K562 (cell line): ENCODE data around the gene SART3. TPM values are rescaled to one million over a fixed set of nuclear protein-coding genes. Genes with fewer than 3 reads are reported as not detected.

Experiments used
- ATAC-seq: fragments of 200-7000 bp; cut with Tn5 transposase; 3 replicates; pipeline ENCODE4 v1.9.1; 2020; ENCODE audit warnings: moderate library complexity
- BruUV-seq: library from RNA; stranded (reverse); fragments of 400-500 nt; replicated peaks from 2 replicates; lab custom pipeline; 2021; lab: Mats Ljungman, UMichigan
- CTCF ChIA-PET: fragments of 300-600 bp; formaldehyde crosslinking; extraction: SDS; loops from one replicate; lab custom pipeline; 2021; ENCODE audit warnings: low intra/inter-chr PET ratio; lab: Yijun Ruan, JAX
- POLR2A ChIA-PET: fragments of 300-600, 350-650 bp; sonication (Branson Sonifier 250); formaldehyde crosslinking; extraction: SDS; loops from one replicate; lab custom pipeline; 2021; ENCODE audit warnings: antibody characterized with exemption, inconsistent platforms; lab: Yijun Ruan, JAX
- DNase-seq, 4 experiments: peaks; one replicate each; pipeline versions ENCODE4 v3.0.0 to v3.0.0-alpha.2; 2011 to 2018; ENCODE audit warnings: low spot score in 3 of 4, mixed read lengths in 3 of 4; ENCODE audit errors: extremely low read depth in 1 of 4
- FAIRE-seq: peaks from 2 replicates; lab custom pipeline; 2011; peaks lifted over from hg19 to GRCh38; lab: Jason Lieb, UNC
- H2AFZ ChIP-seq: 2 replicates; pipeline ENCODE4 v1.6.0; 2011; ENCODE audit warnings: low read depth, low read length, control low read depth, inconsistent platforms
- H3K27ac ChIP-seq: fragments of 200-600 bp; 3 replicates; pipeline ENCODE4 v1.8.0; 2011; ENCODE audit warnings: low read depth, mild to moderate bottlenecking, control low read depth, inconsistent platforms, low read length, moderate library complexity, mixed read lengths; ENCODE audit errors: extremely low read depth
- H3K27me3 ChIP-seq, 2 experiments: fragments of 300-600 bp in 1 of 2; 2 replicates in 1 of 2; 3 replicates in 1 of 2; pipeline versions ENCODE4 v1.6.0 to v1.8.0; 2011; ENCODE audit warnings: inconsistent platforms in 2 of 2, low read length in 2 of 2, mild to moderate bottlenecking in 1 of 2, mixed read lengths in 1 of 2, moderate library complexity in 1 of 2; ENCODE audit not compliant: control insufficient read depth in 2 of 2, insufficient read depth in 2 of 2
- H3K36me3 ChIP-seq: fragments of 300-600 bp; 3 replicates; pipeline ENCODE4 v1.8.0; 2011; ENCODE audit warnings: mild to moderate bottlenecking, low read length, inconsistent platforms; ENCODE audit not compliant: control insufficient read depth, insufficient read depth
- H3K4me1 ChIP-seq, 2 experiments: fragments of 200-600 bp in 1 of 2; replicated peaks in 1 of 2; 2 replicates in 1 of 2; 3 replicates in 1 of 2; pipeline versions ENCODE4 v1.5.1 to v1.8.0; 2011; ENCODE audit warnings: inconsistent platforms in 2 of 2, low read length in 2 of 2, mild to moderate bottlenecking in 1 of 2, mixed read lengths in 1 of 2, moderate library complexity in 1 of 2; ENCODE audit not compliant: control insufficient read depth in 2 of 2, insufficient read depth in 2 of 2
- H3K4me2 ChIP-seq: 2 replicates; pipeline ENCODE4 v1.6.1; 2011; ENCODE audit warnings: low read length, control low read depth, inconsistent platforms, mixed read lengths; ENCODE audit not compliant: insufficient read depth
- H3K4me3 ChIP-seq: fragments of 200-600 bp; sonication (generic), shearing (Covaris generic); 2 replicates; pipeline ENCODE4 v1.5.1; 2016; ENCODE audit warnings: control low read depth, inconsistent platforms
- H3K79me2 ChIP-seq: fragments of 200-600 bp; 3 replicates; pipeline ENCODE4 v1.8.0; 2011; ENCODE audit warnings: low read length, inconsistent platforms; ENCODE audit not compliant: control insufficient read depth, insufficient read depth
- H3K9ac ChIP-seq, 2 experiments: 2 replicates each; pipeline versions ENCODE4 v1.6.0 to v1.6.1; 2011; ENCODE audit warnings: low read depth in 2 of 2, low read length in 2 of 2, control low read depth in 1 of 2, inconsistent platforms in 1 of 2, mild to moderate bottlenecking in 1 of 2, mixed read lengths in 1 of 2; ENCODE audit not compliant: insufficient read depth in 1 of 2
- H3K9me1 ChIP-seq: one replicate; pipeline ENCODE4 v1.6.0; 2011; ENCODE audit warnings: inconsistent platforms, mild to moderate bottlenecking, low read length, moderate library complexity; ENCODE audit not compliant: control insufficient read depth, insufficient read depth
- H3K9me3 ChIP-seq: replicated peaks from 2 replicates; pipeline ENCODE4 v1.5.1; 2011; ENCODE audit warnings: low read depth, low read length, inconsistent platforms; ENCODE audit not compliant: control insufficient read depth, insufficient read depth
- H4K20me1 ChIP-seq: replicated peaks from 2 replicates; pipeline ENCODE4 v1.6.1; 2011; ENCODE audit warnings: low read length, inconsistent platforms, mixed read lengths; ENCODE audit not compliant: control insufficient read depth, insufficient read depth
- ARID1B ChIP-seq: fragments of 450-650 bp; IDR thresholded peaks from 2 replicates; pipeline ENCODE4 v1.6.1; 2016; ENCODE audit warnings: antibody characterized with exemption, mild to moderate bottlenecking, inconsistent platforms
- CBFA2T3 ChIP-seq: fragments of 450-650 bp; IDR thresholded peaks from 2 replicates; pipeline ENCODE4 v1.6.1; 2017
- DPF2 ChIP-seq: fragments of 450-650 bp; IDR thresholded peaks from 2 replicates; pipeline ENCODE4 v1.6.1; 2016
- HDAC1 ChIP-seq, 2 experiments: fragments of 450-650 bp; IDR thresholded peaks; 2 replicates each; pipeline ENCODE4 v1.6.1; 2016 to 2017; ENCODE audit warnings: inconsistent platforms in 1 of 2, mild to moderate bottlenecking in 1 of 2, moderate library complexity in 1 of 2
- HDAC2 ChIP-seq: fragments of 450-650 bp; IDR thresholded peaks from 2 replicates; pipeline ENCODE4 v1.6.1; 2016; ENCODE audit warnings: mild to moderate bottlenecking
- KDM1A ChIP-seq, 2 experiments: fragments of 450-650 bp; IDR thresholded peaks; 2 replicates each; pipeline ENCODE4 v1.6.1; 2016; ENCODE audit warnings: mild to moderate bottlenecking in 2 of 2
- KLF16 ChIP-seq: IDR thresholded peaks from 2 replicates; pipeline ENCODE4 v1.6.1; 2016; ENCODE audit warnings: antibody characterized with exemption
- L3MBTL2 ChIP-seq: fragments of 450-650 bp; IDR thresholded peaks from 2 replicates; pipeline ENCODE4 v1.6.1; 2016; ENCODE audit warnings: mild to moderate bottlenecking, moderate library complexity
- MAFG ChIP-seq: fragments of 450-650 bp; conservative IDR thresholded peaks from 2 replicates; pipeline ENCODE4 v1.6.1; 2016; ENCODE audit warnings: missing genetic modification characterization, missing compliant biosample characterization
- MAFK ChIP-seq: IDR thresholded peaks from 2 replicates; pipeline ENCODE4 v1.6.1; 2011; ENCODE audit warnings: low read length, improper control_type of control experiment
- MEIS2 ChIP-seq: fragments of 450-650 bp; IDR thresholded peaks from 2 replicates; pipeline ENCODE4 v1.6.1; 2014; ENCODE audit warnings: mild to moderate bottlenecking; ENCODE audit not compliant: partially characterized antibody
- NCOR1 ChIP-seq: fragments of 450-650 bp; IDR thresholded peaks from 2 replicates; pipeline ENCODE4 v1.6.1; 2016; ENCODE audit warnings: mild to moderate bottlenecking, moderate library complexity
- NFE2 ChIP-seq: IDR thresholded peaks from 2 replicates; pipeline ENCODE4 v1.6.1; 2014; ENCODE audit warnings: antibody characterized with exemption, low read depth
- NFIC ChIP-seq: fragments of 450-650 bp; IDR thresholded peaks from 2 replicates; pipeline ENCODE4 v1.6.1; 2017; ENCODE audit warnings: mild to moderate bottlenecking, inconsistent platforms
- NR2C2 ChIP-seq, 2 experiments: fragments of 200-800 bp in 1 of 2; sonication (Bioruptor generic) in 1 of 2; sonication (generic) in 1 of 2; formaldehyde crosslinking in 1 of 2; IDR thresholded peaks; 2 replicates each; pipeline versions ENCODE4 v1.6.1 to v1.8.0; 2016 to 2022; ENCODE audit warnings: mild to moderate bottlenecking in 1 of 2, missing compliant biosample characterization in 1 of 2, missing genetic modification characterization in 1 of 2, missing genetic modification reagents in 1 of 2
- RAD21 ChIP-seq, 2 experiments: fragments of 250-450 bp in 1 of 2; fragments of 450-650 bp in 1 of 2; sonication (Bioruptor Pico) in 1 of 2; formaldehyde crosslinking in 1 of 2; IDR thresholded peaks in 1 of 2; conservative IDR thresholded peaks in 1 of 2; 2 replicates each; pipeline versions ENCODE4 v1.4.0 to v1.8.0; 2020 to 2022; ENCODE audit warnings: mild to moderate bottlenecking in 2 of 2, moderate library complexity in 1 of 2
- RCOR1 ChIP-seq, 2 experiments: IDR thresholded peaks; 2 replicates each; pipeline ENCODE4 v1.6.1; 2012; ENCODE audit warnings: low read depth in 2 of 2, low read length in 2 of 2, borderline replicate concordance in 1 of 2, improper control_type of control experiment in 1 of 2
- SMAD1 ChIP-seq: fragments of 150-350 bp; IDR thresholded peaks from 2 replicates; pipeline ENCODE4 v1.6.1; 2014; ENCODE audit warnings: low read length, low read depth; ENCODE audit not compliant: partially characterized antibody
- SMARCE1 ChIP-seq: fragments of 450-650 bp; IDR thresholded peaks from 2 replicates; pipeline ENCODE4 v1.7.1; 2016; ENCODE audit warnings: mild to moderate bottlenecking
- SOX6 ChIP-seq: fragments of 450-650 bp; IDR thresholded peaks from 2 replicates; pipeline ENCODE4 v1.6.1; 2014; ENCODE audit warnings: mild to moderate bottlenecking
- TAL1 ChIP-seq: fragments of 450-650 bp; IDR thresholded peaks from 2 replicates; pipeline ENCODE4 v1.6.1; 2016; ENCODE audit warnings: mild to moderate bottlenecking
- TCF3 ChIP-seq: sonication (generic); formaldehyde crosslinking; IDR thresholded peaks from 2 replicates; pipeline ENCODE4 v1.4.0; 2020; ENCODE audit warnings: mild to moderate bottlenecking, missing genetic modification reagents
- ZNF263 ChIP-seq: sonication (generic); formaldehyde crosslinking; IDR thresholded peaks from 2 replicates; pipeline ENCODE4 v1.8.0; 2022; ENCODE audit warnings: mild to moderate bottlenecking, missing genetic modification reagents, borderline replicate concordance
- ZNF274 ChIP-seq: IDR thresholded peaks from 2 replicates; pipeline ENCODE4 v1.6.1; 2011; ENCODE audit warnings: low read depth, mild to moderate bottlenecking, low read length, moderate library complexity, borderline replicate concordance
- ZNF316 ChIP-seq: fragments of 450-650 bp; IDR thresholded peaks from 2 replicates; pipeline ENCODE4 v1.6.1; 2016
- ZNF766 ChIP-seq: fragments of 200-800 bp; sonication (Bioruptor generic); conservative IDR thresholded peaks from 2 replicates; pipeline ENCODE4 v1.6.1; 2016; ENCODE audit warnings: missing genetic modification characterization, missing compliant biosample characterization
- in situ Hi-C: fragments of 300-500 bp; cut with MboI; formaldehyde crosslinking; loops from 4 replicates; pipeline ENCODE4 v1.15.0; 2018; ENCODE audit warnings: inconsistent platforms, mixed read lengths
- intact Hi-C: fragments of 100-400 bp; cut with micrococcal nuclease; formaldehyde crosslinking; loops from 2 replicates; pipeline ENCODE4 v1.14.2; 2022
- polyA plus RNA-seq, 8 experiments: library from polyadenylated mRNA; depleted of rRNA in 4 of 8; stranded (reverse) in 5 of 8; unstranded in 3 of 8; fragments of >200 nt; fragmentation: Nextera tagmentation in 2 of 8; fragmentation: Illumina TruSeq in 1 of 8; extraction: Ambion mirVana in 2 of 8; extraction: Trizol in 1 of 8; gene quantifications; 2 replicates each; pipeline versions ENCODE4 v1.2.1 to v1.2.3, GENCODE V29; 2011 to 2014; ENCODE audit warnings: inconsistent platforms in 1 of 8, missing spikeins in 1 of 8
- total RNA-seq, 7 experiments: library from RNA; depleted of rRNA in 6 of 7; stranded (reverse); fragments of >200 nt in 6 of 7; fragmentation: Illumina TruSeq in 2 of 7; extraction: Trizol in 2 of 7; gene quantifications; 2 replicates each; pipeline versions ENCODE4 v1.2.1 to v1.2.3, GENCODE V29; 2011 to 2021; ENCODE audit warnings: low replicate concordance in 1 of 7

Gene SART3
- total and polyA plus RNA-seq, 9 of the 15 experiments (the other 6 are each of a cell fraction or from before 2014, with no cell fraction given), result 8.9 to 167 (median 56.7) TPM

DNA sequence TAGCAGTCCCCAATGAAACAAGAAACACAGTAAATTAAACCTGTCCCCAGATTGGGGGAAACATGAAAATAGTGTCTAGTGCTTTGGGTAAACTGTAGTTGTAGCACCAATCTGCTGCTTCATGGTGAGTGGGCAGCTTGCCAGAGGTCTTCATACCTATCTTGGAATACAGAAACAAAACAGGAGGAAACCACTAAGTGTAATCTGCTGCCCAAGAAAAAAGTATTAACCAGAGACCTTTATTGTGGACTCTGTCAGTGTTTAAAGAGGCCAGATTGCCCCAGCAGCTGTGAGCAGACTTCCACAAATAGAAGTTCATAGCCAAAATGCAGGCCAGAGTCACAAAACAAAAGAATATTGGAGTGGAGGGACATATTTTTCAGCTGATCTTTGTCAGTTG, 3.8 kb upstream of the SART3 start:
- H3K4me1 ChIP-seq, result peaks cover 5 to 17% of the 10 kb centered on the region in 2 experiments
- FAIRE-seq, result peak; percentile 78
- H3K4me3 ChIP-seq, result no peak overlapping the region
- H3K4me2 ChIP-seq, result no peak overlapping the region
- peaks cover 6% of the 10 kb centered on the region; the same call in 1 of the 2 replicates for H4K20me1 ChIP-seq
- peak overlapping the region in 1 of 2 experiments; percentile 90; a peak in 1 of 4 replicates for H3K9ac ChIP-seq
- no peaks in the 10 kb centered on the region for H3K9me1 ChIP-seq
- no TSS peak for BruUV-seq
- no peaks in the 10 kb centered on the region for H3K27me3 ChIP-seq
- no peak for ATAC-seq
- H3K9me3 ChIP-seq, result no peaks in the 10 kb centered on the region
- no peak overlapping the region for H2AFZ ChIP-seq
- peak overlapping the region; percentile 85; the same call in 2 of the 3 replicates for H3K27ac ChIP-seq
- ChIA-PET POLR2A (interaction anchor here (0.7 to 1.3 kb wide), 6 partner anchors 9 to 1206 kb away, joined by 3 to 4 read pairs (median 3); no protein-coding TSS in a partner anchor), CTCF (interaction anchor here (0.6 to 3.1 kb wide), 3 partner anchors 54 to 385 kb away, joined by 5 to 30 read pairs (median 17); no protein-coding TSS in a partner anchor)
- in situ Hi-C loops, result loop anchor here (5.0 kb wide), 3 partner anchors 53 to 528 kb away; partner anchors contain the start of gene ALKBH2
- intact Hi-C loops, result loop anchor here (5.0 kb wide), 3 partner anchors 168 to 388 kb away; partner anchors contain the start of genes CORO1C and SSH1
- H3K36me3 ChIP-seq, result peaks cover 52% of the 10 kb centered on the region
- H3K79me2 ChIP-seq, result peaks cover 42% of the 10 kb centered on the region
- peak in 2 of 4 experiments; percentile 39 to 85 for DNase-seq
- peak; percentile 94 for TF ChIP-seq NFE2
- peak; percentile 73 for TF ChIP-seq ZNF316
- TF ChIP-seq TCF3 (CRISPR knock-in tag), result peak; percentile 74
- no peak for TF ChIP-seq ZNF263 (CRISPR knock-in tag)
- 0 out of 2 replicates have a peak, but pooled peaks have one; percentile 31 for TF ChIP-seq ZNF766 (CRISPR knock-in tag)
- TF ChIP-seq RAD21 (CRISPR knock-in tag; conservative IDR thresholded peaks at IDR 0.05 in 1 of 2, IDR thresholded peaks at IDR 0.05 in 1 of 2), result no peak
- TF ChIP-seq NR2C2 (CRISPR knock-in tag; IDR thresholded peaks at IDR 0.05), result no peak
- TF ChIP-seq NR2C2 (tag; IDR thresholded peaks at IDR 0.05), result peak; percentile 8; the same call in 1 of the 2 replicates
- peak; percentile 79; the same call in 1 of the 2 replicates for TF ChIP-seq SOX6
- peak; percentile 74; the same call in 1 of the 2 replicates for TF ChIP-seq DPF2
- TF ChIP-seq HDAC1 (IDR thresholded peaks at IDR 0.05), result peak in 1 of 2 experiments; percentile 63; a peak in 1 of 4 replicates
- TF ChIP-seq SMARCE1, result 0 out of 2 replicates have a peak, but pooled peaks have one; percentile 38
- TF ChIP-seq RCOR1 (IDR thresholded peaks at IDR 0.05; ENCODE audit: borderline replicate concordance in 1 of 2, low read depth in 2 of 2, low read length in 2 of 2), result peak in 1 of 2 experiments; percentile 94; a peak in 2 of 4 replicates
- TF ChIP-seq HDAC2, result peak; percentile 71; the same call in 1 of the 2 replicates
- TF ChIP-seq ARID1B, result peak; percentile 74
- peak; percentile 60; the same call in 1 of the 2 replicates for TF ChIP-seq KLF16
- peak; percentile 61; the same call in 1 of the 2 replicates for TF ChIP-seq TAL1
- peak; percentile 88 to 89 for TF ChIP-seq KDM1A (IDR thresholded peaks at IDR 0.05)
- TF ChIP-seq SMAD1, result peak; percentile 48
- TF ChIP-seq MAFK, result peak; percentile 64; the same call in 1 of the 2 replicates
- peak; percentile 83 for TF ChIP-seq CBFA2T3
- TF ChIP-seq NFIC, result peak; percentile 95
- no peak for TF ChIP-seq ZNF274
- TF ChIP-seq MEIS2, result peak; percentile 38
- no peak for TF ChIP-seq L3MBTL2
- peak; percentile 59 for TF ChIP-seq MAFG
- TF ChIP-seq NCOR1, result peak; percentile 60
